Measurements from ENCODE around the gene ANKRD33B. TPM values are rescaled to one million over a fixed set of nuclear protein-coding genes. Genes with fewer than 3 reads are reported as not detected.
"Not testable (repeated sequence)": the region's sequence is repeated elsewhere in the genome, so short reads cannot be mapped to it uniquely, and the experiment has no call there.

Gene ANKRD33B
- total and polyA plus RNA-seq, 9 of the 15 experiments (the other 6 are each of a cell fraction or from before 2014, with no cell fraction given) = 0.10 to 1.7 (median 0.40) TPM

- H4K20me1 ChIP-seq (replicated peaks; ENCODE audit: control insufficient read depth, insufficient read depth, low read length); H3K79me2 ChIP-seq (ENCODE audit: control insufficient read depth, insufficient read depth, low read length); H3K9me3 ChIP-seq (replicated peaks; ENCODE audit: control insufficient read depth, insufficient read depth, low read depth, low read length); CTCF ChIA-PET (ENCODE audit: low intra/inter-chr PET ratio); H3K4me3 ChIP-seq; H3K27me3 ChIP-seq (ENCODE audit: control insufficient read depth in 2 of 2, insufficient read depth in 2 of 2, low read length in 2 of 2); FAIRE-seq; in situ Hi-C loops (cut with MboI); DNase-seq (ENCODE audit: extremely low read depth in 1 of 4, low spot score in 3 of 4); H3K27ac ChIP-seq (ENCODE audit: extremely low read depth, low read depth, low read length); H3K9me1 ChIP-seq (ENCODE audit: control insufficient read depth, insufficient read depth, low read length); H2AFZ ChIP-seq (ENCODE audit: low read depth, low read length); BruUV-seq (replicated peaks); H3K36me3 ChIP-seq (ENCODE audit: control insufficient read depth, insufficient read depth, low read length); H3K9ac ChIP-seq (ENCODE audit: insufficient read depth in 1 of 2, low read depth in 2 of 2, low read length in 2 of 2); ATAC-seq: not testable (repeated sequence)
- peak; percentile 77 for TF ChIP-seq CEBPB (tag; IDR thresholded peaks at IDR 0.05)
- TF ChIP-seq ADNP (tag; IDR thresholded peaks at IDR 0.05) = peak; percentile 40; the same call in 1 of the 2 replicates
- Histone ChIP-seq H3K4me2 (ENCODE audit: insufficient read depth, low read length) (peak overlapping the region; percentile 63; the same call in 1 of the 2 replicates), H3K4me1 (replicated peaks in 1 of 2; ENCODE audit: control insufficient read depth in 2 of 2, insufficient read depth in 2 of 2, low read length in 2 of 2) (peaks cover 36 to 38% of the 10 kb centered on the region in 2 experiments)
- POLR2A ChIA-PET = interaction anchor here (1.0 to 2.6 kb wide), 5 partner anchors 13 to 18 kb away, joined by 3 to 13 read pairs (median 8); no protein-coding TSS in a partner anchor
- WGBS (ENCODE audit: insufficient coverage, low coverage, missing lambda C conversion rate) = 74% methylated on average over 9 of the region's 9 CpGs
- intact Hi-C loops (cut with micrococcal nuclease) = loop anchor here (2.0 to 10.0 kb wide), 3 partner anchors 20 to 302 kb away; partner anchors contain the start of gene CMBL
Measured at GRCh38 chr5:10606632-10607022, 42.8 kb downstream of the ANKRD33B start.

- FAIRE-seq = no peak
- Histone ChIP-seq H2AFZ (ENCODE audit: low read depth, low read length) (peak overlapping the region; percentile 64), H3K79me2 (ENCODE audit: control insufficient read depth, insufficient read depth, low read length) (no peaks in the 10 kb centered on the region)
- TF ChIP-seq PHF20 (IDR thresholded peaks at IDR 0.05; ENCODE audit: partially characterized antibody) (peak; percentile 11), SMARCC2 (IDR thresholded peaks at IDR 0.05; ENCODE audit: low read depth) (peak; percentile 32; the same call in 1 of the 2 replicates), TRIM24 (IDR thresholded peaks at IDR 0.05) (0 out of 4 replicates have a peak, but pooled peaks of 1 of the 2 experiments have one; percentile 19), CLOCK (CRISPR knock-in tag; IDR thresholded peaks at IDR 0.05; ENCODE audit: borderline replicate concordance) (no peak), TCF7L2 (IDR thresholded peaks at IDR 0.05; ENCODE audit: low read depth, low read length) (no peak), E2F6 (IDR thresholded peaks at IDR 0.05; ENCODE audit: borderline replicate concordance in 1 of 2, extremely low read depth in 1 of 2, insufficient read depth in 1 of 2, insufficient read length in 1 of 2, low read depth in 1 of 2, low read length in 1 of 2, poor library complexity in 1 of 2, severe bottlenecking in 1 of 2) (no peak), BRCA1 (IDR thresholded peaks at IDR 0.05) (no peak), BRCA1 (CRISPR knock-in tag; IDR thresholded peaks at IDR 0.05) (no peak)
Measured at GRCh38 chr5:10607023-10607665, 43.3 kb downstream of the ANKRD33B start.

More at GRCh38 chr5:10607023-10607665, 43.3 kb downstream of the ANKRD33B start:
- peak overlapping the region; percentile 24 for H3K27ac ChIP-seq (ENCODE audit: extremely low read depth, low read depth, low read length)
- H4K20me1 ChIP-seq (replicated peaks; ENCODE audit: control insufficient read depth, insufficient read depth, low read length) = no peaks in the 10 kb centered on the region
- H3K36me3 ChIP-seq (ENCODE audit: control insufficient read depth, insufficient read depth, low read length) = no peaks in the 10 kb centered on the region
- ATAC-seq (peak; percentile 75), DNase-seq (ENCODE audit: extremely low read depth in 1 of 4, low spot score in 3 of 4) (peak; percentile 44 to 83 (median 58))
- ChIA-PET CTCF (ENCODE audit: low intra/inter-chr PET ratio) (interaction anchor here (0.6 kb wide), 1 partner anchor 11 kb away, joined by 4 read pairs; no protein-coding TSS in a partner anchor), POLR2A (interaction anchor here (0.7 to 2.6 kb wide), 14 partner anchors 12 to 312 kb away, joined by 3 to 13 read pairs (median 4); no protein-coding TSS in a partner anchor)
- intact Hi-C loops (cut with micrococcal nuclease) (loop anchor here (2.0 to 10.0 kb wide), 3 partner anchors 20 to 302 kb away; partner anchors contain the start of gene CMBL), in situ Hi-C loops (cut with MboI) (no loop called here)
- peak overlapping the region; percentile 63 for H3K4me2 ChIP-seq (ENCODE audit: insufficient read depth, low read length)
- no peak overlapping the region for H3K4me3 ChIP-seq
- no TSS peak for BruUV-seq (replicated peaks)
- H3K27me3 ChIP-seq (ENCODE audit: control insufficient read depth in 2 of 2, insufficient read depth in 2 of 2, low read length in 2 of 2) = no peaks in the 10 kb centered on the region
- no peaks in the 10 kb centered on the region for H3K9me3 ChIP-seq (replicated peaks; ENCODE audit: control insufficient read depth, insufficient read depth, low read depth, low read length)
- peak overlapping the region; percentile 1 to 26; a peak in 3 of 4 replicates for H3K9ac ChIP-seq (ENCODE audit: insufficient read depth in 1 of 2, low read depth in 2 of 2, low read length in 2 of 2)
- WGBS (ENCODE audit: insufficient coverage, low coverage, missing lambda C conversion rate) = 7% methylated on average over 13 of the region's 13 CpGs
- H3K4me1 ChIP-seq (replicated peaks in 1 of 2; ENCODE audit: control insufficient read depth in 2 of 2, insufficient read depth in 2 of 2, low read length in 2 of 2) = peaks cover 33 to 34% of the 10 kb centered on the region in 2 experiments
- H3K9me1 ChIP-seq (ENCODE audit: control insufficient read depth, insufficient read depth, low read length) = no peaks in the 10 kb centered on the region

All from K562 (cell line).